G401.6 (cell line): ENCODE data around the gene GABRE.
"Not testable (repeated sequence)": the region's sequence is repeated elsewhere in the genome, so short reads cannot be mapped to it uniquely, and the experiment has no call there.

Experiments used
- FAIRE-seq: peaks from 2 replicates; lab custom pipeline; 2012; peaks lifted over from hg19 to GRCh38; lab: Jason Lieb, UNC

Gene GABRE

DNA sequence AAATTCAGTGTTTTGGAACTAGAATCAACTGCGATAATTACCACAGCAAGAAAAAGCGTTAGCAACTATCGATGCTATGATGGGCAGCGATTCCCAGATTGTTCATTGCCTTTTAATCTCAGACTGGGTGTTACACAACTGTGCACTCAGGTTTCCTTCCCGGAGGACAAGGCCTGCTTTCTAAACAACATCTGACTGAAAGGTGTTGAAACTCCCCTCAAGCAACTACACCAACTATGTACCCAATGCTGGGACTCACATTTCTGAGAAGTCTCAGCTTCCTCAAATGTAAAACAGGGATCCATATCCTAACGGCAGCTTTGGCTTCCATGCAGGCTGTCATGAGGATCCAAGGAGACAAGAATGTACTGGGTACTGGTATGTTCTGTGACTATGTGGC, 8.2 kb downstream of the GABRE start:
- FAIRE-seq: no peak

GRCh38 chrX:151962034-151962433, 12.4 kb downstream of the GABRE start:
- FAIRE-seq: no peak

DNA sequence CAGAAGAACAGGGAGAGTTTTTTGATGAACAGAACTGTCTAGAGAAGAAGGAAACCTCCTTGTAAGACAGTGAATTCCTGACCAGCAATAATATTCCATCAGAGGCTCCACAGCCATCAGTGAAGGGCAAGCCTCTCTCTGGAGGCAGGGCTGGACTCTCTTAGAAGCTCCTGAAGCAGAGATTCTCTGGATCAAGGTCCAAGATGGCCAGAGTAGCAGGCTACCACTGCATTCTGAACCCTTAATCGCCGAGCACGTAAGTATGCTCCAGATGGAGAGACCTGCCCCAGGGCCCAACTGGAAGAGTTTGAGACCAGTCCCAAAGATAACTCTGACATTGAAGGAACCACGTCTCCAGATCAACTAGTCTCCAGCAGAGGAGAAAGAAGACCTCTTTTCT, 16.4 kb downstream of the GABRE start:
- FAIRE-seq: no peak

- FAIRE-seq: no peak
Measured at GRCh38 chrX:151954730-151955129, 19.7 kb downstream of the GABRE start.

GRCh38 chrX:151938172-151938571, 36.3 kb downstream of the GABRE start:
- FAIRE-seq: no peak

DNA sequence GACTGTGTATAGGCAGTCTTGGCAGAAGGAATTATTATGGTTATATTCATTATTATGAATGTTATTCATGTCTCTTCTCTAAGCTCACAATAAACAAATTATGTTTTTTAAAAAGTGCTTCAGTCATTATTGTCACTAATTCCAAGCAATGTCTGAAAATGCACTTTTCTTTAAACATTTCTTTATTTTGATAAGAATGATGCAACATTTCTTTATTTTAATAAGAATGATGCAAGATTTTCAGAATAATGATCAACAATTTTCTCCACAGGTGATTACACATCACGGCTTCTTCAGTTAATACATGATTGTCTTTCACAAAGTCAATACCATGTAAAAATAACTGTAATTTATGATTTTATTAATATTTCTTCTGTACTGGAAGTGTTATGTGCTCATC, 39.1 kb downstream of the GABRE start:
- FAIRE-seq: no peak

DNA sequence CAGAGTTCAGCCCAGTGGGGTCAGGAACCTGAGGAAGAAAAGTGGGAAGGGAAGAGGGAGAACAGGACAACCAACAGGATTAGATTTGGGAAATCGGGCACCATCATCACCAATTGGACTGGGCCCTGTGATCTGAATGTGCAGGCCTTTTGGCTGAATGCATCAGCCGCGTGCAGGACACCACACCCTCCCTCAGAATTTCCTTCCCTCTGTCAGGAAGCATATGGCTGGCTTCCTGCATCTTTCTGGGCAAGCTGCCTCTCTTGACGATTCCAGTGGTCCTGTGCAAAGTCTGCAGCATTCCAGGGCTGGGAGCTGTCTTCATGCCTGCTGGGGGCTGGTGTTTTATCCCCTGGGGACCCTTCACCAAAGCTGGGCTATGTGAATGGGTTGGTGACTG, 45.4 kb downstream of the GABRE start:
- FAIRE-seq: no peak

GRCh38 chrX:151923648-151924047, 50.8 kb downstream of the GABRE start:
- no peak for FAIRE-seq

- FAIRE-seq: no peak
Measured at GRCh38 chrX:151922692-151923091, 51.8 kb downstream of the GABRE start.

- FAIRE-seq: no peak
Measured at GRCh38 chrX:151921866-151922265, 52.6 kb downstream of the GABRE start.

- FAIRE-seq: no peak
Measured at GRCh38 chrX:151921292-151921691, 53.2 kb downstream of the GABRE start.

GRCh38 chrX:151920530-151920929, 53.9 kb downstream of the GABRE start:
- no peak for FAIRE-seq

DNA sequence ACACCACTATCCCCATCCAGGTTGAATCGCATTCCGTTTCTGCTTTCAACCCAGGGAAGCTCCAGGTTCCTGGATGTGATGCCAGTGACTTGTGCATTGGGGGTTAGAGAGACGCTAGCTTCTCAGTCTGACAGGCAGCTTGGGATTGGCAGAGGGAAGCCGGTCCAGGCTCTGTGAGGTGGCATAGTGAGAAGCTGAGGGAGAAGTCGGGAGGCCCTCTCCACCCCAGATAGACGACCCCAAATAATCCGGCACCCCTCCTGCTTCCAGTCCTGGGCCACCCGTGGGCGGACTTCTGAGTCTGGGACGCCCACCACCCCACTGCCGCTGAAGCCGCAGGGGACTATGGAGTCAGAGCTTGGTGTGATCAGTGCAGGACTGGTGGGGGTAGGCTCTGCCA, 54.4 kb downstream of the GABRE start:
- FAIRE-seq: no peak

- no peak for FAIRE-seq
Measured at GRCh38 chrX:151919610-151920009, 54.9 kb downstream of the GABRE start.

- not testable (repeated sequence) for FAIRE-seq
Measured at GRCh38 chrX:151918736-151919135, 55.7 kb downstream of the GABRE start.

DNA sequence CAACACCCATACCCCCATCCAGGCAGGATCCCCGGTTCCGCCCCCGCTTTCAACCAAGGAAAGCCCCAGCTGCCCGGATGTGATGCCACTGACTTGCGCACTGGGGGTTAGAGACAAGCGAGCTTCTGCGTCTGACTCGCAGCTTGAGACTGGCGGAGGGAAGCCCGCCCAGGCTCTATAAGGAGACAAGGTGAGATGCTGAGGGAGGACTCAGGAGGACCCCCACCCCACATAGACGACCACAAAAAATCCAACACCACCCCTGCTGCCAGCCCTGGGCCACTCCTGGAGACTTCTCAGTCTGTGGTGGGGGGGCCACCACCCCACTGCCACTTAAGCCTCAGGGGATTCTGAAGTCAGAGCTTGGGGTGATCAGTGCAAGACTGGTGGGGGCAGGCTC, 61.7 kb downstream of the GABRE start, which contains the start of gene MAGEA4:
MAGEA4 (plus strand) TSS at position 110 of the 400 bp plus-strand sequence. CDS start 10,776 bp downstream, outside the sequence.
- no peak for FAIRE-seq

DNA sequence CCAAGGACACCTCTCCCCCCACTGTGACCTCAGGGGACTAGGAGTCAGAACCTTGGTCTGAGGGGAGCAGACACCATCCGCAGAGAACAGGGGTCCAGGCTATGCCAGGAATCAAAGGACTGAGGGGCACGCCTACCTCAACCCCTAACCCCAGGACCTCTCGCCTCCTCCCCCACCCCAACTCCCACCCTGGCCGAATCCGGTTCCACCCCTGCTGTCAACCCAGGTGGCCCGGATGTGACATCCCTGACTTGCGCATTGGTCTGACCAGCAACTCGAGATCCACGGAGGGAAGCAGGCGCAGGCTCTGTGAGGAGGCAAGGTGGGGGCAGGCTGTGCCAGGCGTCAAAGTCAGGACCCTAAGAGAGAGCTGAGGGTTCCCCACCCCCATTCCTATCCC, 62.3 kb downstream of the GABRE start:
- FAIRE-seq: no peak

DNA sequence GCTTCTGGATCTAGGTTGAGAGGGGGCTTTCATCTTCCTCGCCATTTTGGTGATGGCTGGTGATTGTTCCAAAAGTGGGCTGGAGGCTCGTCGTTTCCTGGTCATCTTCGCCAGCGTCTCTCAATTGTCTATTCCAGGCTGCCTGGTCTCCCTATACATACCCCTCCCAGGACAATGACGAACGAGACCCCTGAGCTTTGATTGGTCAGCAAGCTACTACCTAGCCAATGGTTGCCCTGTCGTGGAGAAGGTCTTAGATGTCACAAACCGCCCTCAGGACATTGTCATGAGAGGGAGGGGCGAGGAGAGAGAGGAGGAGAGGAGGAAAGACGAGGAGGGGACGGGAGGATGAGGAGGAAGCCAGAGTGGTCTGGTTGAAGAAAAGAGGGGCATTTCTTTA, 69.5 kb downstream of the GABRE start:
- FAIRE-seq: no peak
